Hypothalamus (tissue), 51 donors: Measurements from ENCODE around the gene RGS13.
"Not testable (repeated sequence)": the region's sequence is repeated elsewhere in the genome, so short reads cannot be mapped to it uniquely, and the experiment has no call there.

Source experiments
- DNase-seq, 51 donors: peaks; one replicate each; lab custom pipeline; 2025; lab: John Stamatoyannopoulos, UW

RGS13 gene

DNA sequence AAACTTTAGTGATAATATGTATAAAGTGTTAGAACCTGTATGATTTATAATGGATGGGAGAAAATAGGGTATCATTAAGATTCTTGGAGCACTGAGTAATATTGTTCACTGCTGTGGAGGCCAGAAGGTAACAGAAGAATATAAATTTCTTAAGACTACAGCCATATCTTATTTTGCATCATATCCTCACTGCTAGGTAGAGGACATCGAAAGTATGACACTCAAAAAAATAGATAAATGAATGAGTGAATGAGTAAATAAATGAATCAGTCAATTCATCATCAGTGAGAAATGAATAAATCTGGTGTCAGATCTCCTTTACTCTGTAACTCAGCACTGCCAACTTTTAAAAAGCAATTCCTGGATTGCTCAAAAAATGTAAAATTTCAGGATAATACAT, 33.2 kb downstream of the RGS13 start:
- DNase-seq = no peak

DNA sequence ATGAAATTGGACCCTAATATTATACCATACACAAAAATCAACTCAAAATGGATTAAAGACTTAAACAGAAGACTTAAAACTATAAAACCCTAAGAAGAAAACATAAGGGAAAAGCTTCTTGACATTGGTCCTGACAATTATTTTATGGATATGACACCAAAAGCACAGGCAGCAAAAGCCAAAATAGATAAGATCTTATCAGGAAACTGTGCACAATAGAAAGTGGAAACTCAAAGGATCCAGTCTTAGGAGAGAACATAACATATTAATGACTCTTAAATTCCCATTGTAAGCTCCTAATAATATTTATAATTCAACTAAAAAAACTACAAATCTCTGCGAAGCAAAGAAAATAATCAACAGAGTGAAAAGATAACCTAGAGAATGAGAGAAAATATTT, 39.8 kb downstream of the RGS13 start:
- no peak for DNase-seq

DNA sequence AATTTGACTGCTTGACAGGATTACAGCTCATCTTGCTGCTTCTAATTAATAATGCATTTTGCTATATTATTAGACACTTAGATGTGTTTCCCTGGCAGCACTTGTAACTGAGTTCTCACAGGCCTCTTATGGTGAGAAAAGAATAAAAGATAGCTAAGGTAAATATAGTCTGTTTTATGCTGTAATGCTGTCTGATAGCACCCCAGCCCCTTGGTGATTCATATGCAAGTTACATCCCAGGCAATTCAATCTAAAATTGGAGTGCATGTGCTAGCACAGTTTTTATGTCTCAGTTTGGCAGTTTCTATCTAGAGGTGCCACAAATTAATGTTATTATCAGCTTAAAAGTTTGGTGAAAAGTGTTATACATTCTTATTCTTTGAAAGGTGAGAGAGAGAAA, 42.2 kb downstream of the RGS13 start:
- DNase-seq = peak in 1 of 51 donors; percentile 8

DNA sequence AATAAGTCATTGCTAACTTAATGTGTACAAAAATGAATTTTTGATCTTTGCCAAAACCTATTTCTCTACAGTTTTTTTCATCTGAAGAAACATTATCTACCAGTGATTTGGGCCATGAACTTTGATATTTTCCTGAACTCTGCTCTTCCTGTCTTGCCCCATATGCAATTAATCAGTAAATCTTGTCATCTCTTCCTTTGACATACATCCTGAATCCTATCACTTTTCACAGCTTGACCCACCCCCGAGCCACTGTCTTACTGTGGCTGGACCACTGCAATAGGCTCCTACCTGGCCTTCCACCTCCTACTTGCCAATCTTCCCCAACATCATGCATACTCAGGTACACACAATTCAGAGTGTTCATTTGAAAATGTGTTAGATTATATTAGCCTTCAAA, 46.4 kb downstream of the RGS13 start:
- DNase-seq = no peak

DNA sequence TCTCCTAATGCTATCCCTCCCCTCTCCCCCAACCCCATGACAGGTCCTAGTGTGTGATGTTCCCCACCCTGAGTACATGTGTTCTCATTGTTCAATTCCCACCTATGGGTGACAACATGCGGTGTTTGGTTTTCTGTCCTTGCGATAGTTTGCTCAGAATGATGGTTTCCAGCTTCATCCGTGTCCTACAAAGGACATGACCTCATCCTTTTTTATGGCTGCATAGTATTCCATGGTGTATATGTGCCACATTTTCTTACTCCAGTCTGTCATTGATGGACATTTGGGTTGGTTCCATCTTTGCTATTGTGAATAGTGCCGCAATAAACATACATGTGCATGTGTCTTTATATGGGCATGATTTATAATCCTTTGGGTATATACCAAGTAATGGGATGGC, 47.1 kb downstream of the RGS13 start:
- DNase-seq = not testable (repeated sequence)

DNA sequence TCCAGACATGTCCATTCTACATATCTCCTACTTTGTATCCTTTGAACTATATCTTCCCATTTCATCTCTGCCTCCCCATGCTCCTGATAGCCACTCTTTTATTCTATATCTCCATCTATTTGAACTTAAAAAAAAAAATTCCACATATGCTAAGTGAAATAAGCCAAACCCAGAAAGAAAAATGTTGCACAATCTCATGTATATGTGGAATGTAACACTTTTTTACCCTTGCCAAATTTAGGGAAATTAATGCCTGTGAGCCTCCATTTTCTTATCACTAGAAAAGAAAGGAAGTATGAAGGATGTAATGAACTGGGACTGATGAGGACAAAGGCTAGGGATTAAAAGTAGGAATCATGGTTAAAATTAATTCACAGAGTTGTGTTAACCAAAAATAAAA, 53.5 kb downstream of the RGS13 start:
- no peak for DNase-seq

DNA sequence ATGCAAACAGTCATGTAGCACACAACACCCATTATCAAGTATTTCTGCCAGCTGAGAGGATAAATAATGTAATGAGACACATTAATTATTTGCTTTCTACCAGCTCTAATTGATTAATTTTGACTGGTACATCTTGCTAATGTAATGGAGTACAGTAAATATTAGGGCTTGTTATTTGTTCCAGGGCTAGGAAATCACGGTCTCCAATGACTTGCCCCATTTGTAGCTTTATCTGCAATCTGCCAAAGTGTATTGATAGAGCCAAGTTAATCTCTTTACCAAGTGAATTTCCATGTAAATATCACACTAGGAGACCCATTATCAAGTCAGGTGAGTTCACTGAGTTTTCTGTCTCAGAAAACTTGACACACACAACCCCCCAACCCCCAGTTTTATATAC, 55.1 kb downstream of the RGS13 start:
- no peak for DNase-seq

DNA sequence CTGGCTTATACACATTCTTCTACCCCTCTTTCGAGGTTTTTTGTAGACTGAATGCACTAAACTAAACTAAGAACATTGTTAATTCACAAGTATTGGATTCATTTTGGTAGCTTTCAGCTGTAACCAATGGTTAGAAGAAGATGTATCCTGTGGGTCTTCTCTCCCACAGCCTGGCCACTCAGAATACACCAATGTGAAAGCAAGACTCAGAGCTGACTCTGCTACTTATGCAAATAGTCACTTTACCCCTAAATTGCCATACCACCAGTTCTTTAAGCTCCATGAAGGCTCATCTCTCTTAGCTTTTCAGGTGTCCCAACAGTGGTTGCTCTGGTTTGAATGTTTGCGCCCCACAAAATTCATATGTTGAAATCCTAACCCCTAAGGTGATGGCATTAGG, 60.1 kb downstream of the RGS13 start:
- DNase-seq = no peak

DNA sequence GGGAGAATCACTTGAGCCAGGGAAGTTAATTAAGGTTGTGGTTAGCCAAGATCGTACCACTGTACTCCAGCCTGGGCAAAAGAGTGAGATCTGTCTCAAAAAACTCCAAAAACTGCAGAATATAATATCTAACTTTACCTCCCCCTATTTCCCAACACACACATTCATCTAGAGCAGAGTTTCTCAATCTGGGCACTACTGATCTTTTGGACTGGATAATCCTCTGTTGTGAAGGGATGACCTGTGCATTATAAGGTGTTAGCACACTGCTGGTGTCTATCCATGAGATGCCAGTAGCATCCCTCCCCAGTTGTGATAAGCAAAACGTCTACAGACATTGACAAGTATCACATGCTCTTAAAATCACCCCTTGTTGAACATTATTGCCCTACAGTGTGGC, 61.8 kb downstream of the RGS13 start:
- DNase-seq = no peak

DNA sequence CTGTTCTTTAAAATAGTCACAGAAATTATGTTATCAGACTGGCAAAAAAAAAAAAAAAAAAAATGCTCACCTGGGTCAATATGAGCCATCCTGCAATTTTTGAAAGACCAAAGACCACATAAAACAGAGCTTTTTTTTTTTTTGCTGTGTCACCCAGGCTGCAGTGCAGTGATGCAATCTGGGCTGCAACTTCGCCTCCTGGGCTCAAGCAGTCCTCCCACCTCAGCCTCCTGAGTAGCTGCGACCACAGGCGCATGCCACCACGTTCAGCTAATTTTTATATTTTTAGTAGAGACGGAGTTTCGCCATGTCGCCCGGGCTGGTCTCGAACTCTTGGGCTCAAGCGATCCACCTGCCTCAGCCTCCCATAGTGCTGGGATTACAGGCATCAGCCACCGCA, 62.8 kb downstream of the RGS13 start:
- DNase-seq = no peak

DNA sequence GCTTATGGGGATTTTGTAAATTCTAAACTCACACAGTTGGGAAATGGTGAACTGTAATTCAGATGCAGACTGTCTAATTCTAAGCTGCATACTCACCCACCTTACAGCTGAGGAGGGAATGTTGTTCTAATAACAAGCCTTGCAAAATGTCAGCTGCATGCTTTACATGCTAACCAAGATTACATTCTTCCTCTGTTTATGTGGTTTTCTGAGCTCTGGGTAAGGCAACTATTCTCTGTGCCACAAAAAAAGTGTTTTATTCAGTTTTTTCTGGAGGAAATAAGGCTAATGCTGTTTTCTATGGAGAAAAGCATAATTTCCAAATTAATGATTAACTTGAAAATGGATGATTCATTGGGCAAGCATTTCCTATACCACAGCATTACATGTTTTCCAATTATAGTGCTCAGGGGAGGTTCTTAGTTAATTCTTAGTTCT, 64.9 kb downstream of the RGS13 start:
- no peak for DNase-seq

DNA sequence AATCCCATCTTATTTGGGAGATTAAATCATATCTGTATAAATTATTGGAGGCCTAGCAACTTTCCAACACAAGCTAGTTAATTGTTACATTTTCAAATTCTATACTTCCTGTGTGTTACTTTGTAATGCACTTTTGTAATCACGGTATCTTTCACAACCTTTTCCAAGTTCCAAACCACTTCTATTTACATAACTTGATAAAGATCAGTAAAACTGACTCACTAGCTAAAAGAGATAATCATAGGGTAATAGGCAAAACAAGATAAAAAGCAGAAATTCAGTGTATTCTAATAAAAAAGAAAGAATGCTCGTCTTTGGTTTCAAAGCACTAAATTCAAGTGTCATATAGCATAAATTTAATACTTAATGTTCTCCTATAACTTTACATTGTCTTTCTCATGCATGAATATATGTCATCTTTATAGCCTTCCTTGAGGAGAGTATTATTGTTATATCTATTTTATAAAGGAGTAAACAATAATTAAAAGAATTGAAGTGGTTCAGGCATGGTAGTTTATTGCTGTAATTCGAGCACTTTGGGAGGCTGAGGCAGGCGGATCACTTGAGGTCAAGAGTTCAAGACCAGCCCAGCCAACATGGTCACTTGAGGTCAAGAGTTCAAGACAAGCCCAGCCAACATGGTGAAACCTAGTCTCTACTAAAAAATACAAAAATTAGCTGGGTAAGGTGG, 66.4 kb downstream of the RGS13 start:
- no peak for DNase-seq

DNA sequence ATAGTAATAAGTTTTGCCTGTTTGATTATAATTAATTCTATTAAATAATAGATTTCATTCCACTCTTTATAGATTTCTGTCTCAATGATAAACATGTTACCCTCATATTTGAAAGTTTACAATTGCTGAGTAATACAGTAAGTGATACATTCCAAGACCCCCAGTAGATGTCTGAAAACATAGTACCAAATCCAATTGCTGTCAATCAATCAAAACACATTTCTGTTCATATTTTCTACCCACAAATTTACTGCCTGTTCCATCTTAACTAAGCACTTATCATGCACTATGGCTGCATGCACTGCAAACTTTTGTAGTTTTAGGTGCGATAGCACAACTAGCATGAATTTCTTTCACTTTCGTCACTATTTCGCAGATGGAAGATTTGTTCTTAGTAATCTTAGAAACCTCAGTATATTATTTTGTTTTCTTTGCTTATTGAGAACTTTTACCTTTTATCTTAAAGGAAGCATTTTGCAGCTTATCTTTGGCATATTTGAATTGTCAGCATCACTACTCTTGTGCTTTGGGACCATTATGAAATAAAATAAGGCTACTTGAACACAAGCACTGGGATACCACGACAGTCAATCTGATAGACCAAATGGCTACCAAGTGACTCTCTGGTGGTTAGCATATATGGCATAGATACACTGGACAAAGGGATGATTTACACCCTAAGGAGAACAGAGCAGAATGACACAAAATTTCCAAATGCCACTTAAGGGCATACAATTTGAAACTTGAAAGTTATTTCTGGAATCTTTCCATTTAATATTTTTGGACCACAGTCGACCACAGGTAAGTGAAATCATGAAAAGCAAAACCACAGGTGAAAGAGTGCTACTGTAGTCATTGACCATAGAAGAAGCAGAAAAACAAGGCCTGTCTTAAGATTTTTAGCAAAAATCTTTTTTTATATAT, 67.6 kb downstream of the RGS13 start:
- DNase-seq = no peak

DNA sequence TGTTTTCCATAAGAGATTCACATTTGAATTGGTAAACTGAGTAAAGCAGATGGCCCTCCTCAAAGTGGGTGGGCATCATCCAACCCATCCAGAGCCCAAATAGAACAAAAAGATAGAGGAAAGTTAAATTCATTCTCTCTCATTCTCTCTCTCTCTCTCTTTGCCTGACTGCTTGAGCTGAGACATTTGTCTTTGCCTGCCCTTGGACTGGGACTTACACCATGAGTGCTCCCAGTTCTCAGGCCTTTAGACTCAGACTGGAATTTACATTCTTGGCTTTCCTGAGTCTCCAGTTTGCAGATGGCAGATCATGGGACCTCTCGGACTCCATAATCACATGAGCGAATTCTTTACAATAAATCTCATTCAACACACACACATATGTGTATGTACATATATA, 69.6 kb downstream of the RGS13 start:
- no peak for DNase-seq

DNA sequence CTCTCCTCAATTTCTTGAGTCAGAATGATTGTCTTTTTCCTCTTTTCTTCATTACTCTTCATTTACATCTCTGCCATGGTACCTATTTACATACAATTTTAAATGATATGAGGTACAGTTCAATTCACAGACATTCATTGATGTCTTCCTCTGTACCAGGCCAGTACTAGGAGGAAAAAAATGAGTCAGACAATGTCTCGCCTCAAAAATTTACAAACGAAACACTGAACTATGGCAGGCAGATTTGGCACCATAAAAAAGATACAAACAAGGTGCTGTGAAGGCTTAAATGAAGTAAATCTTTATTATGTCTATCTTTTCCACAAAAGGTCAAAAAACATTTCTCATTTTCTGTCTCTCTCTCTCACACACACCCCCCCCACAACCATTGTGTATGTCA, 71.0 kb downstream of the RGS13 start:
- DNase-seq = no peak

DNA sequence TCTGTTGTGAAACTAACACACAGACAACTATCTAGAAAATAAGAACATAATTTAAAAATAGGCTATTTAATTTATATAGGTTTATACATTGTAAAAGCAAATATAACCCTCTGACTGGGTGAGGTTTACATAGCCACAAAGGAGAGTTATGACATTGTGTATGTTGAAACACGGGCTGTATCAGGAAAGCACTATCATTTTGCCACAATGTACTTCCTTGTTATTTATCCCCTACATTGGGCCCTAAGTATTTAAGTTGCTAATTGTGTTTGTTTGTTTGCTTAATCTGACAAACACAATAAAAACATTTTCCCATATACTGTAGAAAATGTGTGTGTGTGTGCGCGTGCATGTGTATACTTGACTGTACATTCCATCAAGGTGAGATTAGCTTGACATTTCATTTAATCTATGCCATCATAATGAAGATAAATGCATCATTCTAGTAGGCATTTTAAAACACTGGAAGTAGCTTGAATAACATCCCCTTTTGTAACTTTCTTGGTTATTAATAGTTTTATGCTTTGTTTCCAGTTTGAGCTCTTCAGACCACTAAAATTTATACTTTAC, 72.1 kb downstream of the RGS13 start:
- DNase-seq = no peak

DNA sequence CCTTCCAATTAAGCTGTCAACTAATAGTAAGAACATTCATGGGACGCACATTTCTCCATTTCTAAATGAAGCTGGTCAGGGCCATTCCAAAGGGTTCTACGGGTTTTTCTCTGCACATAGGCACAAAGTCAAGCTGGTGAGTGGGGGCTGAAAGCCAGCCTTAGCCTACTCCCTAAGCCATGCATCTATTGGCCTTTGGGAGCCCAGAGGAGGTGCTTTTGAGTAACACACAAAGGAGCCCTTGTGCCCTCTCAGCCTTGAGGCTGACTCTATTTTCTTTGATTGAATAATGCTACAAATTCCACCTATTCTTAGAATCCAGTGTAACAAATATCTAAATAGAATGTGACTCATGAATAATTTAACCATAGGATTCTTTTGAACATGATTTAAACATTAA, 73.6 kb downstream of the RGS13 start:
- DNase-seq = no peak
